Measurements from ENCODE around the gene PLTP. TPM values are rescaled to one million over a fixed set of nuclear protein-coding genes. Genes with fewer than 3 reads are reported as not detected.

Gene PLTP
- total RNA-seq, 3 donors from 2014 or later = 3.1 to 4.2 (median 3.3) TPM

DNA sequence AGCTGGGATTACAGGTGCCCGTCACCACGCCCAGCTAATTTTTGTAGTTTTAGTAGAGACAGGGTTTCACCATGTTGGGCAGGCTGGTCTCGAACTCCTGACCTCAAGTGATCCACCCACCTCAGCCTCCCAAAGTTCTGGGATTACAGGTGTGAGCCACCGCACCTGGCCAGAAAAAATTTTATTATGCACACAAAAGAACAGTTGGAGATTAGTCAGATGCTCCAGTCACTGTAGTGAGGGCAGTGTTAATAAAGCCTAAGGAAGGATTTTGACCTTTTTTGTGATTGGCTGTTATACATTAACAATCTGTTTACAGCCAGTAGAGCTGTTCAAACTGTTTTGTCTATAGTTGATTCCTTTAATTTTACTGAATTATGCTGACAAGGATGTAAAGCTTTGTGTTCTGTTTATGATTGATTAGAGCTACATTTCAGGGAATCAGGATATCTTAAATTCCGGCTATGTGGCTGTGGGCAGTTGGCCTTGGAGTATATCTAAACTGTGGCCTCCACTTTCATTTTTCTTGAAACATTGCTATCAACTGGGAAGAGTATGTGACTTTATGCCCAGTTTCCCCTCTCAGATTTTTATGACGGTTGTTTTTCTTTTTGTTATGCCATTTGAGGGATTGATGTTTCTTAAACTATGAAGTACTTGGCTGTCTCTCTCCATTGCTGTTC is 44.7 kb downstream of the PLTP start:
- no peak overlapping the region for H3K4me3 Mint-ChIP-seq
- H3K36me3 Mint-ChIP-seq (ENCODE audit: insufficient read depth) = peaks cover under 1% of the 10 kb centered on the region
- no peaks in the 10 kb centered on the region for H3K27me3 Mint-ChIP-seq (ENCODE audit: low read depth)
- no peaks in the 10 kb centered on the region for H3K9me3 Mint-ChIP-seq
- DNase-seq (no peak), ATAC-seq (no peak)
- no peaks in the 10 kb centered on the region for H3K4me1 Mint-ChIP-seq (ENCODE audit: low read depth)

DNA sequence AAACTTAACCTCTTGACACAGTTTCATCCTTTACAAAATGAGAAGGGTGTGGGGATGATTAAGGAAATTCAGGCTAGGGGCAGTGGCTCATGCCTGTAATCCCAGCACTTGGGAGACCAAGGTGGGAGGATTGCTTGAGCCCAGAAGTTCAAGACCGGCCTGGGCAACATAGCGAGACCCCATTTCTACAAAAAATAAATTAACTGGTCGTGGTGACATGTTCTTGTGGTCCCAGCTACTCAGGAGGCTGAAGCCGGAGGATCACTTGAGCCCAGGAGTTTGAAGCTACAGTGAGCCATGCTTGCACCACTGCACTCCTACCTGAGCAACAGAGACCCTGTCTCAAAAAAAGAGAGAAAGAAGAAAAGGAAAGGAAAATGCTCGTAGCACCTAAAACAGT is 45.5 kb downstream of the PLTP start:
- Mint-ChIP-seq H3K4me1 (ENCODE audit: low read depth) (no peaks in the 10 kb centered on the region), H3K36me3 (ENCODE audit: insufficient read depth) (no peaks in the 10 kb centered on the region), H3K27me3 (ENCODE audit: low read depth) (no peaks in the 10 kb centered on the region), H3K4me3 (no peak overlapping the region), H3K9me3 (no peaks in the 10 kb centered on the region)
- DNase-seq (no peak), ATAC-seq (no peak)

DNA sequence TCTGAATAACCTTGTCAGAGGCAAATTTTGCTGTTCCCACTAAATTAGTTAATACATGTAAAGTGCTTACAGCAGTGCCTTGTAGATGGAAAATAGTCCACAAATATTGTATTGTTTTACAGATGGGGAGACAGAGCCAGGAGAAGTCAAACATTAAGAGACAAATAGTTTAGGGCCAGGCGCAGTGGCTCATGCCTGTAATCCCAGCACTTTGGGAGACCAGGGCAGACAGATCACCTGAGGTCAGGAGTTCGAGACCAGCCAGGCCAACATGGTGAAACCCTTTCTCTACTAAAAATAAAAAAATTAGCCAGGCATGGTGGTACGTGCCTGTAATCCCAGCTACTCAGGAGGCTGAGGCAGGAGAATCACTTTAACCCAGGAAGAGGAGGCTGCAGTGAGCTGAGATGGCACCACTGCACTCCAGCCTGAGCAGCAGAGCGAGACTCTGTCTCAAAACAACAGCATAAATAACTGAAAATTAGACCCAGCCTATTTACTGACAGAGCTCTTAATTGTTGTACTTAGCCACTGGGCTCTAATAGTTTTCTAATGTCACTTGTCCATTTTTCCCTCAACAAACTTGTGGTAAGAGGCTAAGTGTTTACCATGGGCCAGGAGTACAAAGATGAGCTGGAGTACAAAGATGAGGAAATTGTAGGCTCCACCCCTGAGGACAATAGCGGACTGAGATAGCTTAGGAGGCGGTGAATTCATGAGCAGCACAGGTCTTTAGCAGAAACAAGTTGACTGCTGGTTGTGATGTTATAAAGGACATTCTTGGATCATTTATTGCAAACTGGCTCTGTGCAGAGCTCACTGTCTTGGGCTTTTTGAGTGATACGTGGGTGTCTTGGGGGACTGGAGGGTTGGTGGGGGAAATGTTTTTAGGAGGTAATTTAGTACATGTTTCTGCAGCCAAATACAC is 48.1 kb downstream of the PLTP start:
- H3K36me3 Mint-ChIP-seq (ENCODE audit: insufficient read depth) = peaks cover 7% of the 10 kb centered on the region
- no peak overlapping the region for H3K4me3 Mint-ChIP-seq
- no peaks in the 10 kb centered on the region for H3K9me3 Mint-ChIP-seq
- H3K27me3 Mint-ChIP-seq (ENCODE audit: low read depth) = no peaks in the 10 kb centered on the region
- peaks cover 8% of the 10 kb centered on the region for H3K4me1 Mint-ChIP-seq (ENCODE audit: low read depth)
- DNase-seq (no peak), ATAC-seq (no peak)

DNA sequence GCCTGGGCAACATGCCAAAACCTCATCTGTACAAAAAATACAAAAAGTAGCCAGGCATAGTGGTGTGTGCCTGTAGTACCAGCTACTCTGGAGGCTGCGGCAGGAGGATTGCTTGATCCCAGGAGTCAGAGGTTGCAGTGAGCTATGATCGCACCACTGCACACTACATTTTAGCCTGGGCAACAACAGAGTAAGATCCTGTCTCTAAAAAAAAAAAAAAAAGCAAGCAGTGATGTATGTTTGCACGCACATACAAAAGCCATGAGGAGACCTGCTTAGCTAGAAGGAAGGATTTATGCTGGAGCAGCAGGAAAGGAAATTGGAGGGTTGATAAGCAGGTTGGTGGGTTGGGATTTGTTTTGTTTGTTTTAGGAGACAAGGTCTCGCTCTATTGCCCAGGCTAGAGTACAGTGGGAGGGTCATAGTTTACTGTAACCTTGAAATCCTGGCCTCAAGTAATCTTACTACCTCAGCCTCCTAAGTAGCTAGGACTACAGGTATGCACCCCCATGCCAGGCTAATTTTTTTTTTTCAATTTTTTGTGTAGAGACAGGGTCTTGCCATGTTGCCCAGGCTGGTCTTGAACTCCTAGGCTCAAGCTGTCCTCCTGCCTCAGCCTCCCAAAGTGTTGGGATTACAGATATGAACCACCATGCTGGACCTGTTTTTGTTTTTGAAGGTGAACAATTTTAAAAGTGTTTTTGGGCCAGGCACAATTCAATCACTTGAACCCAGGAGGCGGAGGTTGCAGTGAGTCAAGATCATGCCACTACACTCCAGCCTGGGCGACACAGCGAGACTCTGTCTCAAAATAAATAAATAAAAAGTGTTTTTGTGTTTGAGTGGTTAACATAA is 50.5 kb downstream of the PLTP start:
- H3K27me3 Mint-ChIP-seq (ENCODE audit: low read depth) = no peaks in the 10 kb centered on the region
- no peak overlapping the region for H3K4me3 Mint-ChIP-seq
- DNase-seq (no peak), ATAC-seq (no peak)
- peaks cover 7% of the 10 kb centered on the region for H3K36me3 Mint-ChIP-seq (ENCODE audit: insufficient read depth)
- no peaks in the 10 kb centered on the region for H3K9me3 Mint-ChIP-seq
- peaks cover 22% of the 10 kb centered on the region for H3K4me1 Mint-ChIP-seq (ENCODE audit: low read depth)

DNA sequence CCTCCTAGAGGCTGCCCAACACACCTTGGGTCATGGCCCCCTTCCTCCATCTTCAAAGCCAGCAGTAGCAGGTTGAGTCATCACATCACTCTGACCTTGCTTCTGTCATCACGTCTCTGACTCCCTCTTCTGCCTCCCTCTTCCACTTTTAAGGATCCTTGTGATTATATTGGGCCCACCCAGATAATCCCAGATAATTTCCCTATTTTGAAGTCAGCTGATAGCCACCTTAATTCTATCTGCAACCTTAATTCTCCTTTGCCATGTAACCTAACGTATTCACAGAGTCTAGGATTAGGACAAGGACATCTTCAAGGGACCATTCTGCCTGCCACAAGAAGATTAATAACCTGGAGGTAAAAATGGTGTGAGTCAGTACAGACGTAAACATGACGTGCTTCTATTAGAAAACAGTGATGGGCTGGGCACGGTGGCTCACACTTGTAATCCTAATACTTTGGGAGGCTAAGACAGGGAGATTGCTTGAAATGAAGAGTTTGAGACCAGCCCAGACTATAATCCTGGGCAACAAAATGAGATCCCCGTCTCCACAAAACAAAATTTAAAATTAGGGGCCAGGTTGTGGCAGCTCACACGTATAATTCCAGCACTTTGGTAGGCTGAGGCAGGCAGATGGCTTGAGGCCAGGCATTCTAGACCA is 51.3 kb downstream of the PLTP start:
- H3K9me3 Mint-ChIP-seq = no peaks in the 10 kb centered on the region
- no peak overlapping the region for H3K4me3 Mint-ChIP-seq
- H3K4me1 Mint-ChIP-seq (ENCODE audit: low read depth) = peaks cover 28% of the 10 kb centered on the region
- DNase-seq (no peak), ATAC-seq (no peak)
- H3K36me3 Mint-ChIP-seq (ENCODE audit: insufficient read depth) = peaks cover 7% of the 10 kb centered on the region
- H3K27me3 Mint-ChIP-seq (ENCODE audit: low read depth) = no peaks in the 10 kb centered on the region

DNA sequence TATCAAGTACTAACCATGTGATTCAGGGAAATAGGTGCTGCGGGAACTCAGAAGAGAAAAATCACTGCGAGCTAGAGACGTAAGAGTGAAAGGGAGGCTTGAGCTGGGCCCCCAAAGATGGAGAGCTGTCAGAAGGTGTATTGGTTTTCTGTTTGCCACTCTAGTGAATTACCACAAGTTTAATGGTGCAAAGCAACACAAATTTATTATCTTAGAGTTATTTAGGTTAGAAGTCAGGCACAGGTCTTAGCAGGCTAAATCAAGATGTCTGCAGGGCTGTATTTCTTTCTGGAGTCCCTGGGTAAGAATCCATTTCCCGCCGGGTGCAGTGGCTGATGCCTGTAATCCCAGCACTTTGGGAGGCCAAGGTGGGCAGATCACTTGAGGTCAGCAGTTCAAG is 52.0 kb downstream of the PLTP start:
- Mint-ChIP-seq H3K36me3 (ENCODE audit: insufficient read depth) (peaks cover 7% of the 10 kb centered on the region), H3K4me3 (no peak overlapping the region), H3K27me3 (ENCODE audit: low read depth) (no peaks in the 10 kb centered on the region), H3K4me1 (ENCODE audit: low read depth) (peaks cover 35% of the 10 kb centered on the region), H3K9me3 (no peaks in the 10 kb centered on the region)
- DNase-seq (no peak), ATAC-seq (no peak)

DNA sequence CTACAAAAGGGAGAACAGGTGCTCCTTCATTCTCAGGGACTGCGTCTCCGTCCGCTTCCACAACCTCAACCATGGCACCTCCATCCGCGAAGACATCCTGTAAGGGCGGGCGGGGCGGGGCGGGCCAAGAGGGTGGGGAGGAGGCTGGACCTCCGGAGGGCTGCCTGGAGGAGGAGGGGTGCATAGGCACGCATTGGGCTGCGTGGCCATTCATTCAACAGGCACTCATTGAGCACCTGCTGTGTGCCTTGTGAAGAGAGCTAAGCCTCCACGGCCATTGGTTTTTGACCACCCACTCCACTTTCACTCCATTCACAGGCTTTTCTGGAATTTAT is 54.1 kb downstream of the PLTP start:
- Mint-ChIP-seq H3K4me1 (ENCODE audit: low read depth) (peaks cover 41% of the 10 kb centered on the region), H3K36me3 (ENCODE audit: insufficient read depth) (peaks cover 13% of the 10 kb centered on the region), H3K9me3 (no peaks in the 10 kb centered on the region), H3K27me3 (ENCODE audit: low read depth) (no peaks in the 10 kb centered on the region), H3K4me3 (peak overlapping the region; percentile 95)
- ATAC-seq (peak; percentile 27 to 29), DNase-seq (no peak)

DNA sequence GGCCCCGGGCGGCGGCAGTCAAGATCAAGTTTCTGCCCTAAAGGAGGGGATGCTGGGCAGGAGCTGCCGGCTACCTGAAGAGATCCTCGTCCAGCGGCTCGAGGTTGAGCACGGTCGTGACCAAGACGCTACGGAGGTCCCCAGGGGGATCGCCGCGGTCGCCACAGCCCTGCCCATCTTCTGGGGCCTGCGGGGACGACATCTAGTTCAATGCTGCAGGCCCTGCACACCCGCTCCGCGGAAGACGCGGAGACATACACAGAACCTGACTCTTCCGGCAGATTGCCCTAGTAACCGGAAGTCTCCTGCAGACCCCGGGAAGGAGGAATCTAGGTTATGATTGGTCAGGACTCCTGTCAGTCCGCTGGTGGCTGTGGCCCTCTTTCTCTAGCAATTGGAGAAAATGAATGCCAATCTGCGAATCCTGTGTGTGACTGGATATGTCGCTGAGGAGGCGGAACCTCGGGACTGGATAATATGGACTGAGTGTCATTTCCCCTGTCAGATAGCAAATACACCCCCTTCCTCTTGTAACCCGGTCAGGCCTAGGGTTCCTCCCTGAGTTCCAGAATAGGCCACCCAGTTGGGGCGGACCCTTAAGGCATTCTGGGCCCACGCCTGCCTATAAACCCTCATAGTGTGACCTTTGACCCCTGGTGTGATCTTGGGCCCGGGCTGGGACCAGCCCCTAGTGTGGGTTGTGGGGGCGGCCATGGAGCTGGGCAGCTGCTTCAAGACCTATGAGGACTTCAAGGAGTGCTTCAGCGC is 54.7 kb downstream of the PLTP start, which contains the start of the genes ACOT8 and ZSWIM3:
ACOT8 (minus strand) TSS at position 279 of the 768 bp plus-strand sequence; CDS start at position 202, 77 bp downstream.
ZSWIM3 (plus strand) TSS at position 501 of the 768 bp plus-strand sequence; CDS start at position 713, 212 bp downstream.
- no peaks in the 10 kb centered on the region for H3K9me3 Mint-ChIP-seq
- H3K4me1 Mint-ChIP-seq (ENCODE audit: low read depth) = peaks cover 42% of the 10 kb centered on the region
- H3K4me3 Mint-ChIP-seq = peak within 1 kb of the TSS; percentile 95
- no peaks in the 10 kb centered on the region for H3K27me3 Mint-ChIP-seq (ENCODE audit: low read depth)
- ATAC-seq (peak; percentile 99), DNase-seq (peak; percentile 87)
- H3K36me3 Mint-ChIP-seq (ENCODE audit: insufficient read depth) = peaks cover 14% of the 10 kb centered on the region

DNA sequence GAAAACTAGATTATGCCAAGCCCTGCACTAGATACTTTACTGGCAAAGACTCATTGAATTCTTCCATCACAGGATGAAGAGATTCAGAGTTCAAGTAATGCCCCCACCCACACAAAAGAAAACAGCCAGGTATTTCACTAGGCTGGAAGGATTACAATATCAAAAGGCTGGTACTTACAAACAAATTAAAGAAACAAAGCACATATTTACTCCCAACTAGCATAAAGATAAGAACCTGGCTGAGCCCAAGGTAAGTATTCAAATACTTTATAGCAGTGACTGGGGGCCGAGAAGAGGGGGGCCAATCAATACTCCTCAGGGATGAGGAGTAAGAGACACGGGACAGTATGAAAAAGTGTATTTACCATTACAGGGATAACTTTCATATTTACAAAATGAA is 58.5 kb downstream of the PLTP start:
- peaks cover 20% of the 10 kb centered on the region for H3K36me3 Mint-ChIP-seq (ENCODE audit: insufficient read depth)
- peaks cover 33% of the 10 kb centered on the region for H3K4me1 Mint-ChIP-seq (ENCODE audit: low read depth)

DNA sequence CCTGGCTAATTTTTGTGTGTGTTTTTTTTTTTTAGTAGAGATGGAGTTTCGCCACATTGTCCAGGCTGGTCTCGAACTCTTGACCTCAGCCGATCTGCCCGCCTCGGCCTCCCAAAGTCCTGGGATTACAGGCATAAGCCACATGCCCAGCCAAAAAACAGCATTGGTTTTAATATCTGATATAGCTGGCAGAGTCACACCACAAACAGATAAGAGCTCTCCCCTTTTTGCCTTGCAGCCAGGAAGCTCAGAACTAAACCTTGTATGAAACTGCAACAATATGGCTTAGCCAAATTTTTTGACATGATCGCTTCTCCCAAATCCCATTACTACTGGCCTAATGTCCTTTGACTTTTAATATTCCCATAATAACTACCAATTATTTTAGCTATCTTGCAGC is 59.6 kb downstream of the PLTP start:
- Mint-ChIP-seq H3K4me3 (no peak overlapping the region), H3K4me1 (ENCODE audit: low read depth) (peaks cover 25% of the 10 kb centered on the region), H3K36me3 (ENCODE audit: insufficient read depth) (peaks cover 20% of the 10 kb centered on the region), H3K27me3 (ENCODE audit: low read depth) (no peaks in the 10 kb centered on the region), H3K9me3 (no peaks in the 10 kb centered on the region)
- no peak for DNase-seq
- ATAC-seq = no peak

More for the DNA sequence above, 58.5 kb downstream of the PLTP start:
- no peak for DNase-seq
- no peaks in the 10 kb centered on the region for H3K27me3 Mint-ChIP-seq (ENCODE audit: low read depth)
- H3K9me3 Mint-ChIP-seq = no peaks in the 10 kb centered on the region
- ATAC-seq = no peak
- H3K4me3 Mint-ChIP-seq = no peak overlapping the region

DNA sequence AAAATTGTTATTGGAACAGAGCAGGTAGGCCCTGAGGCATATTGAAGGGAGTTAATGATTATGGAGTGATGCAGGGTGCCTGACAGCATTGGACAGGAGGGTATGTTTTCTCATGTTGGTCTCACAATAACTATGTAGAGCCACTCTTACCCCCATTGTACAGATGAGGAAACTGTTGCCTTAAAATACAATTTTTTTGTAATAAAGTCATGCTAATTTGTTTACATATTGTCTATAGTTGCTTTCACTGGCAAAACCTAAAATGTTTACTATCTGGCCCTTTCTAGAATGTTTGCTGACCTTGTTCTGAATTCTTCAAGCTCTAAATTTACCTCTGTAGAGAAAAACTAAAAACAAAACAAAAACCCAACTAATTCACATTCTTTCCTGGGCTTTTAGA is 60.5 kb downstream of the PLTP start:
- Mint-ChIP-seq H3K4me1 (ENCODE audit: low read depth) (peaks cover 21% of the 10 kb centered on the region), H3K27me3 (ENCODE audit: low read depth) (no peaks in the 10 kb centered on the region), H3K36me3 (ENCODE audit: insufficient read depth) (peaks cover 21% of the 10 kb centered on the region), H3K9me3 (no peaks in the 10 kb centered on the region), H3K4me3 (no peak overlapping the region)
- ATAC-seq (no peak), DNase-seq (no peak)

DNA sequence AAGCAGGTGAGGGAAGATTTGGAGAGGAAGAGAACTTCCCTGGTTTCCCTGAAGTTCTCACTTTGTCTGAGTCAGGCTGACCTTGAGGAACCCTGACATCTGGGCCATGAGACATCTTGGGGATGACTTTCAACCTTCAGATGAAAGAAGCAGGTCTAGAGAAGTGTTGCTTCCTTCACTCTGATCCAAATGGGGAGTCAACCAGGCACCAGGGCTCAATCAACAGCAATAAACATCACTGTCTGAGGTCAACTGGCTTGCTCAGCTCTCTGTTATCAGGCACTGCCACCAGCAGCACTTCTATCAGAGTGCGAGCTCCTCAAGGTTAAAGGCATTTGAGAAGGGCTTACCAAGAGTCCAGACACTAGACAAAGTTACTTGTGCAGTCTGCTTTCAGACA is 61.0 kb downstream of the PLTP start:
- Mint-ChIP-seq H3K27me3 (ENCODE audit: low read depth) (no peaks in the 10 kb centered on the region), H3K36me3 (ENCODE audit: insufficient read depth) (peaks cover 27% of the 10 kb centered on the region), H3K4me3 (no peak overlapping the region), H3K4me1 (ENCODE audit: low read depth) (peaks cover 17% of the 10 kb centered on the region), H3K9me3 (no peaks in the 10 kb centered on the region)
- ATAC-seq (no peak), DNase-seq (no peak)

DNA sequence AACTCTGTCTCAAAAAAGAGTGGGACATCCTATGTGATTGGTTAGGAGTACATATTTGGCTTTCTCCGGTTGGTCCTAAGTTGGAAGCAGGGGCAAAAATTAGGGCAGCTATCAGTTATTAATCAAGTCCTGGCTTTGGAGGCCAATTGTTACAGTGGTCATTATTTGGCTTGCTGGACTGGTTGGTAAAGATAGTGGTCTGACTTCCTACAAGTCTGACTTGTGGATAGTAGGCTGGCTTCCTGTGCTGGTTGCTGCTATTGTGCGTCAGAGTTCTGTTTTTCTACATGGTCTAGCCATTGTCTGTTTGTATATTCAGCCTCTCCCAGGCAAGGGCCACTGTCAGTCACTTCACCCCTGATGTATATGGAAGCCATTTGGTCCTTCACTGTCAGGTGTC is 61.7 kb downstream of the PLTP start:
- no peak for DNase-seq
- H3K27me3 Mint-ChIP-seq (ENCODE audit: low read depth) = no peaks in the 10 kb centered on the region
- H3K4me3 Mint-ChIP-seq = no peak overlapping the region
- H3K36me3 Mint-ChIP-seq (ENCODE audit: insufficient read depth) = peaks cover 27% of the 10 kb centered on the region
- no peak for ATAC-seq
- H3K4me1 Mint-ChIP-seq (ENCODE audit: low read depth) = peaks cover 11% of the 10 kb centered on the region
- no peaks in the 10 kb centered on the region for H3K9me3 Mint-ChIP-seq
